GM23338 (cell line): ENCODE results near the gene TMEM52. TPM values are rescaled to one million over a fixed set of nuclear protein-coding genes. Genes with fewer than 3 reads are reported as not detected.

Source experiments
- ATAC-seq: fragments of 200-7000 bp; cut with Tn5 transposase; 3 replicates; pipeline ENCODE4 v1.9.1; 2020
- DNase-seq: peaks from one replicate; pipeline ENCODE4 v3.0.0-alpha.2; 2015; ENCODE audit warnings: low spot score
- H2AFZ ChIP-seq: fragments of 200-600 bp; sonication (generic); 2 replicates; pipeline ENCODE4 v1.8.0; 2016; ENCODE audit warnings: antibody characterized with exemption, mild to moderate bottlenecking, moderate library complexity
- H3F3A ChIP-seq: fragments of 200-600 bp; sonication (generic); replicated peaks from 2 replicates; pipeline ENCODE4 v1.8.0; 2017; ENCODE audit warnings: antibody characterized with exemption, mixed run types, low read depth
- H3K27ac ChIP-seq: fragments of 200-600 bp; sonication (generic); 2 replicates; pipeline ENCODE4 v1.6.1; 2016; ENCODE audit warnings: low read depth
- H3K27me3 ChIP-seq: fragments of 200-600 bp; sonication (generic); 2 replicates; pipeline ENCODE4 v1.8.0; 2016; ENCODE audit warnings: mild to moderate bottlenecking, mixed run types, moderate library complexity; ENCODE audit not compliant: insufficient read depth
- H3K36me3 ChIP-seq: fragments of 200-600 bp; sonication (generic); 2 replicates; pipeline ENCODE4 v1.8.0; 2016; ENCODE audit warnings: mild to moderate bottlenecking; ENCODE audit not compliant: insufficient read depth
- H3K4me1 ChIP-seq: fragments of 200-600 bp; sonication (generic); 2 replicates; pipeline ENCODE4 v1.8.0; 2016; ENCODE audit warnings: mild to moderate bottlenecking, moderate library complexity; ENCODE audit not compliant: insufficient read depth
- H3K4me2 ChIP-seq: fragments of 200-600 bp; sonication (generic); 2 replicates; pipeline ENCODE4 v1.7.1; 2017; ENCODE audit warnings: mixed run types
- H3K4me3 ChIP-seq: fragments of 200-600 bp; sonication (generic); 2 replicates; pipeline ENCODE4 v1.6.1; 2016; ENCODE audit warnings: mixed run types
- H3K79me2 ChIP-seq: fragments of 200-600 bp; sonication (generic); replicated peaks from 2 replicates; pipeline ENCODE4 v1.8.0; 2017; ENCODE audit warnings: mild to moderate bottlenecking; ENCODE audit not compliant: insufficient read depth
- H3K9me2 ChIP-seq: fragments of 200-600 bp; sonication (generic); 2 replicates; pipeline ENCODE4 v1.8.0; 2017; ENCODE audit not compliant: insufficient read depth
- H4K20me1 ChIP-seq: fragments of 200-600 bp; sonication (generic); replicated peaks from 2 replicates; pipeline ENCODE4 v1.8.0; 2017; ENCODE audit warnings: mild to moderate bottlenecking; ENCODE audit not compliant: insufficient read depth
- H3K27ac Mint-ChIP-seq: 2 replicates; pipeline ENCODE4 v1.8.0; 2020; ENCODE audit warnings: inconsistent platforms, mild to moderate bottlenecking, moderate library complexity, mixed read lengths
- H3K27me3 Mint-ChIP-seq: 3 replicates; pipeline ENCODE4 v1.8.0; 2022; ENCODE audit warnings: low read depth, mild to moderate bottlenecking, moderate library complexity, mixed read lengths, inconsistent platforms; ENCODE audit not compliant: insufficient read depth, poor library complexity
- H3K36me3 Mint-ChIP-seq: 3 replicates; pipeline ENCODE4 v1.8.0; 2021; ENCODE audit warnings: low read depth, mild to moderate bottlenecking, inconsistent platforms, moderate library complexity, mixed read lengths
- H3K4me1 Mint-ChIP-seq: 3 replicates; pipeline ENCODE4 v1.8.0; 2020; ENCODE audit warnings: mild to moderate bottlenecking, inconsistent platforms, mixed read lengths
- H3K4me3 Mint-ChIP-seq: 3 replicates; pipeline ENCODE4 v1.8.0; 2021; ENCODE audit warnings: moderate library complexity, mild to moderate bottlenecking, inconsistent platforms, mixed read lengths
- H3K9me3 Mint-ChIP-seq: 3 replicates; pipeline ENCODE4 v1.8.0; 2020; ENCODE audit warnings: moderate library complexity, mild to moderate bottlenecking, inconsistent platforms, mixed read lengths
- CREB1 ChIP-seq: fragments of 250-450 bp; sonication (Bioruptor Pico); IDR thresholded peaks from 2 replicates; pipeline ENCODE4 v1.5.0; 2020; ENCODE audit warnings: low read depth, mild to moderate bottlenecking, moderate library complexity
- CTCF ChIP-seq, 2 experiments: fragments of 200-600 bp in 1 of 2; sonication (generic) in 1 of 2; conservative IDR thresholded peaks; 2 replicates each; pipeline versions ENCODE4 v1.5.1 to v1.6.1; 2016 to 2017; ENCODE audit warnings: antibody characterized with exemption in 2 of 2, low read depth in 2 of 2, mild to moderate bottlenecking in 2 of 2, moderate library complexity in 1 of 2
- ETS1 ChIP-seq: IDR thresholded peaks from 2 replicates; pipeline ENCODE4 v1.6.1; 2016; ENCODE audit warnings: antibody characterized with exemption
- EZH2phosphoT487 ChIP-seq: fragments of 200-600 bp; sonication (generic); IDR thresholded peaks from one replicate; pipeline ENCODE4 v1.8.1; 2018; ENCODE audit warnings: antibody characterized with exemption; ENCODE audit not compliant: unreplicated experiment
- JUNB ChIP-seq: IDR thresholded peaks from one replicate; pipeline ENCODE4 v1.6.1; 2016; ENCODE audit warnings: antibody characterized with exemption; ENCODE audit not compliant: unreplicated experiment
- NANOG ChIP-seq: IDR thresholded peaks from 2 replicates; pipeline ENCODE4 v1.6.1; 2016; ENCODE audit warnings: antibody characterized with exemption, borderline replicate concordance
- POLR2AphosphoS5 ChIP-seq: IDR thresholded peaks from 2 replicates; pipeline ENCODE4 v1.6.1; 2016; ENCODE audit warnings: antibody characterized with exemption, low read depth
- REST ChIP-seq: IDR thresholded peaks from one replicate; pipeline ENCODE4 v1.6.1; 2018; ENCODE audit warnings: antibody characterized with exemption; ENCODE audit not compliant: unreplicated experiment
- ZNF331 ChIP-seq: fragments of 250-450 bp; sonication (Bioruptor Pico); IDR thresholded peaks from 2 replicates; pipeline ENCODE4 v1.5.0; 2020; ENCODE audit warnings: low read depth, mild to moderate bottlenecking, moderate library complexity
- ZNF462 ChIP-seq: fragments of 250-450 bp; sonication (Bioruptor Pico); IDR thresholded peaks from 2 replicates; pipeline ENCODE4 v1.5.0; 2020; ENCODE audit warnings: mild to moderate bottlenecking, moderate library complexity
- polyA plus RNA-seq: library from polyadenylated mRNA; unstranded; fragments of >200 nt; fragmentation: Nextera tagmentation; extraction: Ambion mirVana; gene quantifications from 2 replicates; pipeline ENCODE4 v1.2.1, GENCODE V29; 2016
- total RNA-seq: library from RNA; depleted of rRNA; stranded (reverse); fragments of >200 nt; shearing (Covaris generic); gene quantifications from 2 replicates; pipeline ENCODE4 v1.2.3, GENCODE V29; 2014

TMEM52 gene
- total and polyA plus RNA-seq, 2 experiments from 2014 or later = 19.5 to 25.0 TPM

- Mint-ChIP-seq H3K36me3 (no peaks in the 10 kb centered on the region), H3K4me1 (no peaks in the 10 kb centered on the region; the same call in 2 of the 3 replicates), H3K27me3 (peaks cover 7% of the 10 kb centered on the region), H3K4me3 (no peak overlapping the region), H3K9me3 (peaks cover 12% of the 10 kb centered on the region), H3K27ac (no peak overlapping the region)
- ATAC-seq (no peak), DNase-seq (no peak)
- no peaks in the 10 kb centered on the region for H3K27me3 ChIP-seq
- H2AFZ ChIP-seq = no peak overlapping the region
- TF ChIP-seq REST (no peak), ZNF331 (CRISPR knock-in tag) (no peak), CTCF (conservative IDR thresholded peaks at IDR 0.05; ENCODE audit: low read depth in 2 of 2) (no peak), ETS1 (no peak), POLR2AphosphoS5 (no peak), CREB1 (CRISPR knock-in tag) (no peak), NANOG (no peak), EZH2phosphoT487 (no peak), ZNF462 (CRISPR knock-in tag) (no peak), JUNB (no peak)
- H4K20me1 ChIP-seq = no peaks in the 10 kb centered on the region
- no peaks in the 10 kb centered on the region for H3K4me1 ChIP-seq
- H3F3A ChIP-seq = 0 out of 2 replicates have a peak, but pooled peaks cover 5% of the 10 kb centered on the region
- no peak overlapping the region for H3K27ac ChIP-seq
- H3K36me3 ChIP-seq = no peaks in the 10 kb centered on the region
- H3K4me3 ChIP-seq = no peak overlapping the region
- H3K9me2 ChIP-seq = no peaks in the 10 kb centered on the region
- H3K79me2 ChIP-seq = no peaks in the 10 kb centered on the region
- H3K4me2 ChIP-seq = no peak overlapping the region
Observed at GRCh38 chr1:1924849-1925248, 5.8 kb upstream of the TMEM52 start.
